SK-N-MC (cell line): Measurements from ENCODE around the gene EPAS1.

ENCODE experiments used
- DNase-seq: peaks from one replicate; pipeline ENCODE4 v3.0.0-alpha.2; 2011; ENCODE audit warnings: low read depth, low spot score
- H3K27ac ChIP-seq: fragments of 200-600 bp; sonication (generic); 2 replicates; pipeline ENCODE4 v1.5.1; 2016; ENCODE audit warnings: mixed run types
- H3K36me3 ChIP-seq: fragments of 200-600 bp; sonication (generic); 2 replicates; pipeline ENCODE4 v1.6.1; 2017; ENCODE audit warnings: antibody characterized with exemption, low read length, mixed read lengths; ENCODE audit not compliant: insufficient read depth
- H3K4me3 ChIP-seq: fragments of 200-600 bp; sonication (generic); 2 replicates; pipeline ENCODE4 v1.5.1; 2016
- H3K9ac ChIP-seq: fragments of 200-600 bp; sonication (generic); 2 replicates; pipeline ENCODE4 v1.8.0; 2017; ENCODE audit warnings: mixed run types, mixed read lengths; ENCODE audit not compliant: insufficient read length
- H3K9me3 ChIP-seq: fragments of 200-600 bp; sonication (generic); 2 replicates; pipeline ENCODE4 v1.6.1; 2017; ENCODE audit warnings: low read depth, mild to moderate bottlenecking, antibody characterized with exemption, low read length, moderate library complexity, mixed read lengths
- EZH2 ChIP-seq: fragments of 200-600 bp; sonication (generic); IDR thresholded peaks from one replicate; pipeline ENCODE4 v1.6.1; 2017; ENCODE audit warnings: antibody characterized with exemption
- FOXP2 ChIP-seq: optimal IDR thresholded peaks from 2 replicates; pipeline ENCODE3; 2011; ENCODE audit warnings: mild to moderate bottlenecking, moderate library complexity; ENCODE audit not compliant: insufficient read depth; ENCODE audit errors: extremely low read length, control extremely low read depth
- POLR2AphosphoS5 ChIP-seq: IDR thresholded peaks from 2 replicates; pipeline ENCODE4 v1.6.1; 2012; ENCODE audit warnings: mild to moderate bottlenecking, low read depth, low read length, borderline replicate concordance

Gene EPAS1

GRCh38 chr2:46380038-46380940 is 83.1 kb downstream of the EPAS1 start:
- Histone ChIP-seq H3K36me3 (no peaks in the 10 kb centered on the region), H3K9me3 (no peaks in the 10 kb centered on the region), H3K27ac (no peak overlapping the region), H3K9ac (no peak overlapping the region), H3K4me3 (no peak overlapping the region)
- no peak for TF ChIP-seq POLR2AphosphoS5
- no peak for TF ChIP-seq EZH2
- no peak for DNase-seq

- Histone ChIP-seq H3K27ac (no peak overlapping the region), H3K9ac (no peak overlapping the region), H3K36me3 (no peaks in the 10 kb centered on the region), H3K9me3 (no peaks in the 10 kb centered on the region), H3K4me3 (no peak overlapping the region)
- TF ChIP-seq EZH2 = no peak
- no peak for TF ChIP-seq POLR2AphosphoS5
- no peak for TF ChIP-seq FOXP2
- no peak for DNase-seq
These were observed 84.1 kb downstream of the EPAS1 start for GRCh38 chr2:46381263-46381849.

GRCh38 chr2:46381871-46382270 is 84.7 kb downstream of the EPAS1 start:
- DNase-seq = no peak
- TF ChIP-seq EZH2 (no peak), FOXP2 (no peak), POLR2AphosphoS5 (no peak)
- H3K9ac ChIP-seq = no peak overlapping the region
- H3K4me3 ChIP-seq = no peak overlapping the region
- H3K9me3 ChIP-seq = no peaks in the 10 kb centered on the region
- H3K27ac ChIP-seq = no peak overlapping the region
- no peaks in the 10 kb centered on the region for H3K36me3 ChIP-seq

GRCh38 chr2:46382331-46383112 is 85.3 kb downstream of the EPAS1 start:
- Histone ChIP-seq H3K36me3 (no peaks in the 10 kb centered on the region), H3K27ac (no peak overlapping the region), H3K9me3 (no peaks in the 10 kb centered on the region), H3K9ac (no peak overlapping the region), H3K4me3 (no peak overlapping the region)
- TF ChIP-seq EZH2 = no peak
- no peak for TF ChIP-seq POLR2AphosphoS5
- TF ChIP-seq FOXP2 = no peak
- DNase-seq = no peak

GRCh38 chr2:46383113-46383395 is 85.8 kb downstream of the EPAS1 start:
- DNase-seq = no peak
- no peaks in the 10 kb centered on the region for H3K9me3 ChIP-seq
- H3K4me3 ChIP-seq = no peak overlapping the region
- H3K9ac ChIP-seq = no peak overlapping the region
- H3K27ac ChIP-seq = no peak overlapping the region
- no peak for TF ChIP-seq EZH2
- no peak for TF ChIP-seq FOXP2
- TF ChIP-seq POLR2AphosphoS5 = no peak
- no peaks in the 10 kb centered on the region for H3K36me3 ChIP-seq

GRCh38 chr2:46383784-46384456 is 86.7 kb downstream of the EPAS1 start:
- DNase-seq = no peak
- Histone ChIP-seq H3K4me3 (no peak overlapping the region), H3K9ac (no peak overlapping the region), H3K36me3 (no peaks in the 10 kb centered on the region), H3K9me3 (no peaks in the 10 kb centered on the region), H3K27ac (no peak overlapping the region)
- TF ChIP-seq POLR2AphosphoS5 (no peak), EZH2 (no peak), FOXP2 (no peak)

- DNase-seq = no peak
- Histone ChIP-seq H3K4me3 (no peak overlapping the region), H3K27ac (no peak overlapping the region), H3K9me3 (no peaks in the 10 kb centered on the region), H3K36me3 (no peaks in the 10 kb centered on the region), H3K9ac (no peak overlapping the region)
- TF ChIP-seq POLR2AphosphoS5 (no peak), FOXP2 (no peak), EZH2 (no peak)
These were observed 87.2 kb downstream of the EPAS1 start for GRCh38 chr2:46384457-46384815.

GRCh38 chr2:46385786-46386577 is 88.8 kb downstream of the EPAS1 start:
- Histone ChIP-seq H3K9ac (no peak overlapping the region), H3K27ac (peak overlapping the region; percentile 72), H3K9me3 (no peaks in the 10 kb centered on the region), H3K36me3 (no peaks in the 10 kb centered on the region), H3K4me3 (peak overlapping the region; percentile 39)
- DNase-seq = peak; percentile 47
- TF ChIP-seq EZH2 (no peak), FOXP2 (no peak), POLR2AphosphoS5 (no peak)
